ENCODE data around the gene ZBTB24. TPM values are rescaled to one million over a fixed set of nuclear protein-coding genes. Genes with fewer than 3 reads are reported as not detected.

The ZBTB24 gene
- total RNA-seq, 1 experiment from 2014 or later: 21.5 TPM

- H3K36me3 ChIP-seq (ENCODE audit: control insufficient read depth, insufficient read depth, low read length): peaks cover 22% of the 10 kb centered on the region
- TF ChIP-seq TCF7L2 (IDR thresholded peaks at IDR 0.05; ENCODE audit: low read depth, low read length) (no peak), POLR2AphosphoS5 (IDR thresholded peaks at IDR 0.05; ENCODE audit: low read depth, low read length) (no peak), SIN3A (IDR thresholded peaks at IDR 0.05; ENCODE audit: borderline replicate concordance, insufficient read depth, low read depth, low read length) (no peak), REST (IDR thresholded peaks at IDR 0.05; ENCODE audit: insufficient read depth in 1 of 2, low read depth in 2 of 2, low read length in 1 of 2) (no peak), CTCF (IDR thresholded peaks at IDR 0.05) (no peak)
- ATAC-seq: no peak
- H3K27me3 ChIP-seq (ENCODE audit: control insufficient read depth, insufficient read depth, low read length): no peaks in the 10 kb centered on the region
- H3K27ac ChIP-seq (ENCODE audit: low read length): peak overlapping the region; percentile 40; the same call in 1 of the 2 replicates
- in situ Hi-C loops (cut with HindIII; ENCODE audit: low pct_unique_long_range_greater_than_20kb, low sequenced_read_pairs) (no loop called here), intact Hi-C loops (cut with micrococcal nuclease; ENCODE audit: unreplicated experiment) (no loop called here)
- TSS peak; percentile 76 for BruUV-seq (replicated peaks)
- no peaks in the 10 kb centered on the region for H3K9me3 ChIP-seq (ENCODE audit: control insufficient read depth, insufficient read depth, low read depth, low read length)
- CTCF ChIA-PET: no interaction called here
- no peak overlapping the region; a peak in 1 of 4 replicates for H3K4me3 ChIP-seq (ENCODE audit: low read depth in 2 of 2, low read length in 2 of 2)
- DNase-seq (ENCODE audit: low read depth, low spot score): no peak
- POLR2A ChIA-PET: no interaction called here
- H3K4me1 ChIP-seq (ENCODE audit: control insufficient read depth, insufficient read depth, low read length): peaks cover 48% of the 10 kb centered on the region
Measured at GRCh38 chr6:109480993-109481480, 2.0 kb downstream of the ZBTB24 start.

GRCh38 chr6:109478841-109479624 lies 4.0 kb downstream of the ZBTB24 start:
- Histone ChIP-seq H3K4me1 (ENCODE audit: control insufficient read depth, insufficient read depth, low read length) (peaks cover 48% of the 10 kb centered on the region), H3K36me3 (ENCODE audit: control insufficient read depth, insufficient read depth, low read length) (peaks cover 32% of the 10 kb centered on the region), H3K27me3 (ENCODE audit: control insufficient read depth, insufficient read depth, low read length) (no peaks in the 10 kb centered on the region), H3K4me3 (ENCODE audit: low read depth in 2 of 2, low read length in 2 of 2) (peak overlapping the region; percentile 7; a peak in 1 of 4 replicates), H3K9me3 (ENCODE audit: control insufficient read depth, insufficient read depth, low read depth, low read length) (no peaks in the 10 kb centered on the region), H3K27ac (ENCODE audit: low read length) (peak overlapping the region; percentile 14; the same call in 1 of the 2 replicates)
- no peak for DNase-seq (ENCODE audit: low read depth, low spot score)
- ChIA-PET CTCF (no interaction called here), POLR2A (interaction anchor here (0.6 kb wide), 1 partner anchor 14 kb away, joined by 3 read pairs; no protein-coding TSS in a partner anchor)
- in situ Hi-C loops (cut with HindIII; ENCODE audit: low pct_unique_long_range_greater_than_20kb, low sequenced_read_pairs): no loop called here
- no TSS peak for BruUV-seq (replicated peaks)
- intact Hi-C loops (cut with micrococcal nuclease; ENCODE audit: unreplicated experiment): no loop called here
- ATAC-seq: no peak
- TF ChIP-seq POLR2AphosphoS5 (IDR thresholded peaks at IDR 0.05; ENCODE audit: low read depth, low read length): no peak
- TF ChIP-seq CTCF (IDR thresholded peaks at IDR 0.05): no peak
- no peak for TF ChIP-seq SIN3A (IDR thresholded peaks at IDR 0.05; ENCODE audit: borderline replicate concordance, insufficient read depth, low read depth, low read length)
- no peak for TF ChIP-seq REST (IDR thresholded peaks at IDR 0.05; ENCODE audit: insufficient read depth in 1 of 2, low read depth in 2 of 2, low read length in 1 of 2)
- TF ChIP-seq TCF7L2 (IDR thresholded peaks at IDR 0.05; ENCODE audit: low read depth, low read length): no peak

Measured in Panc1 (cell line).